ENCODE data around the gene MEIS2. TPM values are rescaled to one million over a fixed set of nuclear protein-coding genes. Genes with fewer than 3 reads are reported as not detected.

MEIS2 gene
- total and polyA plus RNA-seq, 12 donors: 36.2 to 139 (median 74.8) TPM

GRCh38 chr15:36996121-36996520, 104.2 kb downstream of the MEIS2 start:
- peaks cover 3 to 13% of the 10 kb centered on the region in 2 donors for H3K4me1 ChIP-seq (replicated peaks in 1 of 2)
- H3K27me3 ChIP-seq: no peaks in the 10 kb centered on the region
- TF ChIP-seq POLR2A (IDR thresholded peaks at IDR 0.05) (no peak), CTCF (IDR thresholded peaks at IDR 0.05) (no peak)
- H3K27ac ChIP-seq: peak overlapping the region in 1 of 5 donors; percentile 20
- peaks cover 0 to 8% (median 0%) of the 10 kb centered on the region in 3 donors for H3K9me3 ChIP-seq (replicated peaks in 1 of 3)
- no peaks in the 10 kb centered on the region for H3K36me3 ChIP-seq (replicated peaks in 1 of 2)
- 50 to 62% (median 61%) methylated on average over 2 of the region's 2 CpGs for WGBS, 4 donors
- no peak overlapping the region for H3K4me3 ChIP-seq
- DNase-seq: no peak
- intact Hi-C loops (cut with DNase I): no loop called here

GRCh38 chr15:36994790-36995189, 105.6 kb downstream of the MEIS2 start:
- Histone ChIP-seq H3K4me1 (replicated peaks in 1 of 2) (peaks cover 0 to 13% of the 10 kb centered on the region in 2 donors), H3K27ac (no peak overlapping the region), H3K9me3 (replicated peaks in 1 of 3) (peaks cover 0 to 8% (median 0%) of the 10 kb centered on the region in 3 donors), H3K27me3 (no peaks in the 10 kb centered on the region), H3K4me3 (no peak overlapping the region), H3K36me3 (replicated peaks in 1 of 2) (no peaks in the 10 kb centered on the region)
- TF ChIP-seq CTCF (IDR thresholded peaks at IDR 0.05) (no peak), POLR2A (IDR thresholded peaks at IDR 0.05) (no peak)
- no peak for DNase-seq
- intact Hi-C loops (cut with DNase I): no loop called here
- WGBS, 4 donors: 86 to 89% (median 88%) methylated on average over 8 of the region's 8 CpGs

GRCh38 chr15:36992454-36992853, 107.9 kb downstream of the MEIS2 start:
- Histone ChIP-seq H3K36me3 (replicated peaks in 1 of 2) (no peaks in the 10 kb centered on the region), H3K4me1 (replicated peaks in 1 of 2) (peaks cover 9 to 21% of the 10 kb centered on the region in 2 donors), H3K27me3 (no peaks in the 10 kb centered on the region), H3K4me3 (no peak overlapping the region), H3K27ac (no peak overlapping the region), H3K9me3 (replicated peaks in 1 of 3) (peaks cover 0 to 8% (median 0%) of the 10 kb centered on the region in 3 donors)
- 63 to 72% (median 65%) methylated on average over 5 of the region's 5 CpGs for WGBS, 4 donors
- DNase-seq: no peak
- intact Hi-C loops (cut with DNase I): no loop called here
- no peak for TF ChIP-seq POLR2A (IDR thresholded peaks at IDR 0.05)
- TF ChIP-seq CTCF (IDR thresholded peaks at IDR 0.05): no peak

GRCh38 chr15:36988947-36989346, 111.4 kb downstream of the MEIS2 start:
- peaks cover 8 to 9% of the 10 kb centered on the region in 2 donors for H3K4me1 ChIP-seq (replicated peaks in 1 of 2)
- DNase-seq: no peak
- peaks cover 0 to 12% (median 8%) of the 10 kb centered on the region in 3 donors for H3K9me3 ChIP-seq (replicated peaks in 1 of 3)
- intact Hi-C loops (cut with DNase I): no loop called here
- no peak overlapping the region for H3K4me3 ChIP-seq
- H3K27me3 ChIP-seq: no peaks in the 10 kb centered on the region
- no peak overlapping the region for H3K27ac ChIP-seq
- TF ChIP-seq CTCF (IDR thresholded peaks at IDR 0.05) (no peak), POLR2A (IDR thresholded peaks at IDR 0.05) (no peak)
- no peaks in the 10 kb centered on the region for H3K36me3 ChIP-seq (replicated peaks in 1 of 2)

Measured in adrenal gland (tissue), 12 donors.